Measurements from ENCODE around the gene P3H4.
A peak's percentile ranks its signal among the peaks of the same experiment; 100 is the strongest.

P3H4 gene

GRCh38 chr17:41785859-41786226 is 25.9 kb downstream of the P3H4 start:
- H3K4me3 ChIP-seq (ENCODE audit: low read depth, low read length), result peak overlapping the region; percentile 61
- CTCF ChIA-PET, result interaction anchor here (0.7 to 3.5 kb wide), 14 partner anchors 9 to 173 kb away, joined by 3 to 52 read pairs (median 6); no protein-coding TSS in a partner anchor
- POLR2A ChIA-PET, result interaction anchor here (1.1 to 2.2 kb wide), 3 partner anchors 9 to 97 kb away, joined by 3 to 12 read pairs (median 4); partner anchors contain the start of gene EIF1
- TF ChIP-seq CTCF (IDR thresholded peaks at IDR 0.05; ENCODE audit: insufficient read depth, low read length, missing control alignments), result no peak
- no peak for DNase-seq (ENCODE audit: low read depth, low spot score)

DNA sequence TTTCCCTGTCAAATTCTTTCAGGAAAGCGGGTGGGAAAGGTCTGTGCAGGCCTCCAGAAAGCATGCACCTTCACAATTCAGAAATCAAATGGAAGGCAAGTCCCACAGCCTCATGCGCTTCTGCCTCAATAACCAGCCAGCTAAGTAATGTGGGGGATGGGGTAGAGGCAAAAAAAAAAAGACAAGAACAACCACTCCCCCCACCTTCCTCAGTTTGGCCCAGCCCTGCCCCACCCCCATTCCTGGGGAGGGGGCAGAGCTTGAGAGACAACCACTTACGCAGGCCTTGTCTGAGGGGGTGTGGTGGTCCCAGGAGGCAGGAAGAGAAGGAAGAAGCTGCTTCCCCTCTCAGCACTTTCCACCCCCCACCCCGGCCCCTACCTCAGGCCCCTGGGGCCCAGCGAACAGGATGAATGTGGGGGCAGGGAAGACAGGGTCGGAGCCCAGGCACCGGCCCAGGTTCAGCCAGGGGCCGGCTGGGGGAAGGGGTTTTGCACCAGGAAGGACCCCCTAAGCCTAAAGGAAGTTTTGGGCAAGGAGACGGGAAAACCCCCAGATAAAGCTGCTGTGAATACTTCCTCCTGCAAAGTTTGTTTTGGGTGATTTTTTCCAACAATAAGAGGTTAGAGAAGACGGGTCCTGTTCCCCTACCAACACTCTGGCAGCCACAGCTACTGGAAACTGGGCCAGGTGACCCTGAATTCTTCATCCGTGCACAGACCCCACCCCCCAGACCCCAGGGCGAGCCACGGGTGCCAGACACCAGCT is 26.5 kb downstream of the P3H4 start:
- POLR2A ChIA-PET, result interaction anchor here (1.1 to 2.2 kb wide), 3 partner anchors 8 to 97 kb away, joined by 3 to 12 read pairs (median 4); partner anchors contain the start of gene EIF1
- no peak for DNase-seq (ENCODE audit: low read depth, low spot score)

DNA sequence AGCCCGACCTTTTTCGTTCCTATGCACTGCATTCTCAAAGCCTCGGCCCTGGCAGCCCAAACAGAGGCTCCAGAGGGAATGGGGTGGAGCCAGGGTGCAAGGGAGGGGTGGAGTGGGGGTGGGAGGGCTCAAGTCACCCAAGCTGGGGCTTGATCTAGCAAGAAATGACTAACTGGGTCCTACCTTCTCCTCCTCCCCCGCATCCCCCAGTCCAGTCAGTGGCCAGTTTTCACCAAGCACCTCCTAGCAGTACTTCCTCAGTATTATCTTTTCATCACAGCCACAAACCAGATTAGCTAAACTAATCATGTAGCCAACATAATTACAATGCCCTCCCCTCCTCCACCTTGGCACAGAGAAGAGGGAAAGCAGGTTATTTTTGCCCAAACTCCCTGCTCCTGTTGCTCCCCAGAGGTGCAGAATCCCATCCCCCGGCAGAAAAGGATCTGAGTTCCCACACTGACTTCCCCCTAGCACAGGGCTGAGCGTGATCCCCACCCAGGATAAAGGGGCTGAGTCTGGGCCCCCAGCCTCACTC is 27.5 kb downstream of the P3H4 start:
- no peak for TF ChIP-seq CTCF (IDR thresholded peaks at IDR 0.05; ENCODE audit: insufficient read depth, low read length, missing control alignments)
- DNase-seq (ENCODE audit: low read depth, low spot score), result no peak
- ChIA-PET CTCF (interaction anchor here (2.8 to 3.5 kb wide), 2 partner anchors 10 to 16 kb away, joined by 11 to 52 read pairs; no protein-coding TSS in a partner anchor), POLR2A (interaction anchor here (0.7 kb wide), 1 partner anchor 122 kb away, joined by 3 read pairs; no protein-coding TSS in a partner anchor)
- H3K4me3 ChIP-seq (ENCODE audit: low read depth, low read length), result no peak overlapping the region

More for the DNA sequence above, 26.5 kb downstream of the P3H4 start:
- TF ChIP-seq CTCF (IDR thresholded peaks at IDR 0.05; ENCODE audit: insufficient read depth, low read length, missing control alignments), result no peak
- peak overlapping the region; percentile 61 for H3K4me3 ChIP-seq (ENCODE audit: low read depth, low read length)
- CTCF ChIA-PET, result interaction anchor here (0.6 to 3.5 kb wide), 12 partner anchors 8 to 235 kb away, joined by 3 to 52 read pairs (median 8); partner anchors contain the start of gene NKIRAS2

GRCh38 chr17:41782142-41782541 is 29.6 kb downstream of the P3H4 start:
- H3K4me3 ChIP-seq (ENCODE audit: low read depth, low read length), result no peak overlapping the region
- CTCF ChIA-PET, result interaction anchor here (5.5 kb wide), 1 partner anchor 20 kb away, joined by 34 read pairs; no protein-coding TSS in a partner anchor
- no peak for TF ChIP-seq CTCF (IDR thresholded peaks at IDR 0.05; ENCODE audit: insufficient read depth, low read length, missing control alignments)
- no peak for DNase-seq (ENCODE audit: low read depth, low spot score)
- POLR2A ChIA-PET, result no interaction called here

DNA sequence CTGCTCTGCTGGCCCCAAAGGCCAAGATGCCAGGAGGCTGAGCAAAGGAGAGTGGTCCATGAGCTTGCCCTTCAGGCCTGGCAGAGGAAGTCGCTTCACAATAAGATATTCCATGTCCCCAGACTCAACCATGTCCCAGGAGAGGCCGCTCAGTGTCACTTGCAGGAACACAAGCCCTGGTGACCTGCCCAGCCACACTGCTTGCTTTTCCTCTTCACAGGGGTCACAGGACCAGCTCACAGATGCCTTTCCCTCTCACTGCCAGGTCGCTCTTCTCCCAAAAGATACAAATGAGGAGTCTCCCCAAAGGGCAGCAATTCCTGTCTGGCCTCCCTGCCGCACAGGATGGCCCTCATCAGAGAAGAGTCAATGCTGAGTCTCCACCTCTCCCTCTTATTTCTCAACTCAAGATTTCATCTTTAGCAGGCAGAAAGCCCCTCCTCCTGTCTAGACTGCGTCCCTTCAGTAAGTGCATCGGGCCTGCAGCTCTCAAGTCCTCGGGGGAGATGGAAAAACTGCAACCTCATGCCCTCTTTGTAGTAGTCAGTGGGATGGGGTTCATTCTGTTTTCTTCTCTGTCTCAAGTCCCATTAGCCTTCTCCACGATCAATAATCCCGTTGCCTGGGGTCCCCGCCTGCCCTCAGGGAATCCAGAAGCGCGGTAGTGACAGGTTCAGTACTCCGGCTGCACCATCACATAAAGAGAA is 30.2 kb downstream of the P3H4 start:
- H3K4me3 ChIP-seq (ENCODE audit: low read depth, low read length), result no peak overlapping the region
- POLR2A ChIA-PET, result no interaction called here
- DNase-seq (ENCODE audit: low read depth, low spot score), result no peak
- TF ChIP-seq CTCF (IDR thresholded peaks at IDR 0.05; ENCODE audit: insufficient read depth, low read length, missing control alignments), result no peak
- CTCF ChIA-PET, result interaction anchor here (1.0 to 5.5 kb wide), 2 partner anchors 20 to 44 kb away, joined by 4 to 34 read pairs; no protein-coding TSS in a partner anchor

Measured in AG04449 (cell line).